Heart left ventricle (tissue), 16 donors: ENCODE data around the gene ISLR2. TPM values are rescaled to one million over a fixed set of nuclear protein-coding genes. Genes with fewer than 3 reads are reported as not detected.

Experiments
- ATAC-seq, 4 donors: fragments of 200-7000 bp; cut with Tn5 transposase; one replicate each; pipeline ENCODE4 v1.9.1; 2020 to 2022; ENCODE audit warnings: moderate library complexity in 4 of 4, mild to moderate bottlenecking in 3 of 4, moderate number of reproducible peaks in 1 of 4
- DNase-seq, 5 donors: peaks; one replicate each; pipeline ENCODE4 v3.0.0-alpha.2; 2020
- H3K27ac ChIP-seq, 12 donors: fragments of 200-600 bp; sonication (generic) in 4 of 12; one replicate each; pipeline versions ENCODE4 v1.5.0 to v1.8.0; 2016 to 2022; ENCODE audit warnings: mild to moderate bottlenecking in 2 of 12
- H3K27me3 ChIP-seq, 9 donors: fragments of 200-600 bp; sonication (generic) in 2 of 9; one replicate each; pipeline versions ENCODE4 v1.5.1 to v1.8.0; 2016 to 2022; ENCODE audit warnings: mild to moderate bottlenecking in 3 of 9
- H3K36me3 ChIP-seq, 9 donors: fragments of 200-600 bp; sonication (generic) in 2 of 9; one replicate each; pipeline versions ENCODE4 v1.5.0 to v1.8.0; 2018 to 2022; ENCODE audit warnings: mild to moderate bottlenecking in 2 of 9
- H3K4me1 ChIP-seq, 12 donors: fragments of 200-600 bp; sonication (generic) in 4 of 12; one replicate each; pipeline versions ENCODE4 v1.5.0 to v1.8.0; 2016 to 2022; ENCODE audit warnings: mild to moderate bottlenecking in 3 of 12
- H3K4me3 ChIP-seq, 12 donors: fragments of 200-600 bp; sonication (generic) in 4 of 12; one replicate each; pipeline versions ENCODE4 v1.5.0 to v1.8.0; 2017 to 2022; ENCODE audit warnings: mild to moderate bottlenecking in 9 of 12, moderate library complexity in 4 of 12
- H3K9me3 ChIP-seq, 12 donors: fragments of 200-600 bp; sonication (generic) in 4 of 12; one replicate each; pipeline versions ENCODE4 v1.5.0 to v1.8.0; 2016 to 2022; ENCODE audit warnings: mild to moderate bottlenecking in 1 of 12
- POLR2A ChIP-seq, 2 donors: fragments of 450-650 bp; IDR thresholded peaks; one replicate each; pipeline ENCODE4 v1.6.1; 2017; ENCODE audit warnings: antibody characterized with exemption in 2 of 2, mild to moderate bottlenecking in 2 of 2, moderate library complexity in 2 of 2
- WGBS, 4 donors: extraction: QIAGEN DNeasy Blood & Tissue Kit in 2 of 4; methylation state at CpG; one replicate each; pipeline versions ENCODE4 v1.1.5 to v1.1.7; 2013 to 2018; 5-methylcytosine and 5-hydroxymethylcytosine counted together
- intact Hi-C, 10 donors: fragments of 100-400 bp; cut with DNase I; formaldehyde crosslinking; loops; one replicate each; pipeline versions ENCODE4 v1.11.1 to v1.14.2; 2022
- polyA plus RNA-seq, 2 donors: library from polyadenylated mRNA; stranded (reverse); fragments of 200-250 nt; gene quantifications; one replicate each; pipeline ENCODE4 v1.2.3, GENCODE V29; 2013
- total RNA-seq, 9 donors: library from RNA; depleted of rRNA in 2 of 9; stranded (reverse); fragments of >200 nt in 2 of 9; fragmentation: NEBNext Ultra II Directional in 3 of 9; extraction: Animal tissue kit (Norgen Biotek cat#: 25700) in 3 of 9; gene quantifications; one replicate each; pipeline versions ENCODE4 v1.1.0 to v1.2.4, GENCODE V29; 2016 to 2023
- TF ChIP-seq, protein P1 (sequence below), 12 donors: fragments of 200-600 bp; sonication (generic) in 4 of 12; IDR thresholded peaks; one replicate each; pipeline versions ENCODE4 v1.5.0 to v1.8.0; 2018 to 2022; ENCODE audit warnings: antibody characterized with exemption in 12 of 12, mild to moderate bottlenecking in 5 of 12
- donor health status: ischemic (EF 13 %, LVEDD 7.1; RV severe dilation, severe dysfunction).
- donor health status: healthy with polysubstance abuse.
- donor health status: DM: no; HTN: yes; CAD: no.
- donor health status: DM: no; HTN: no; CAD: no.
- donor health status: ischemic (EF 25% LVEDD 6.9; RV normal size, moderate dysfunction).
- donor health status: ischemic (EF 25% LVEDD 5.7; RV mildly dilated, moderate dysfunction).
- donor health status: healthy.
- donor health status: DM: yes; HTN: yes; CAD: no.
- donor health status: ischemic (EF 35%, LVEDD 5.7; RV mildly dilated, moderate dysfunction).
- donor health status: nonischemic (EF 11% LVEDD 7.7; RV severe dilation, severe dysfunction).
- donor health status: DM: yes; HTN: yes; CAD: no.
- donor health status: PGD.
- donor health status: ischemic (EF 29% LVEDD 5.4; RV normal size, mild dysfunction).
- donor health status: nonischemic (EF 23%, LVEDD 6.1; RV moderate dilation, normal function).

The ISLR2 gene
- total and polyA plus RNA-seq, 11 donors, result 1.6 to 9.0 (median 3.1) TPM

DNA sequence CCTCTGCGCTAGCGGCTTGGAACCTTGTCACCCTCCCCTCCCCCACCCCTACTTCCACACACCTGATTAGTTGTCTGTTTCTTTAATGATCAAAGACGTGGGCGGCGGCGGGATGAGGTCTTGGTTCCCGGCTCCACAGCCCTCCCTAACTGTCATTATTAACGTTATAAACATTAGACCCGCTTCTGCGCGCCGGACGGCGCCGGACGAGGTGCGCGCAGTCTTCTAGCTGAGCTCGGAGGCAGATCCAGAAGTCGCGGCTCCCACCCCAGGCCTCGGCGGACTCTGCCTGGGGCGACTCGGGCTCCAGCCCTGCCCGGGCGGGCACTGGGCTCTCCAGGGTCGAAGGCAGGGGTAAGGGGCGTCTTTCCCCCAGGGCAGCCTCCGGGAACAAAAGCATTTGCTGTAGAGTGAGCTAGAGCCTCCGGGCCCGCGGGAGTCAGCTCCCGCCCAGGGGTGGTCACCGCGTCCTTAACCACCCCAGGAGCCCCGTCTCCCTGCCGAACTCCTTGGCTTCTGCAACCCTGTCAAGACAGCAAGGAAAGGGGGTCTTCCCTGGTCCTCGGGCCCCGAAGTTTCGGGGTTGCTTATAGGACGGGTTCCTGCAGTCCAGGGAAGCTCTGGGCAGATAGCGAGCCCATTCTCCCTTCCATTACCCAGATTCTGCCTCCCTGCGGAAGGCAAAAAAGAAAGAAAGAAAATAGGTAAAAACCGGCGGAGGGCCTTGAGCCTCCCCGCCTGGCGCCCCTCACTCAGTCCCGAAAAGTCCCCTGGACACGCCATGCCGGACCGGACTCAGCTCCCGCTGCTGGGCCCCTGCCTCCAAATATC lies 2.2 kb upstream of the ISLR2 start:
- Histone ChIP-seq H3K36me3 (peaks cover 0 to 6% (median 0%) of the 10 kb centered on the region in 9 donors), H3K27me3 (peaks cover 12 to 84% (median 56%) of the 10 kb centered on the region in 9 donors), H3K4me1 (peaks cover 0 to 50% (median 22%) of the 10 kb centered on the region in 12 donors), H3K4me3 (peak overlapping the region; percentile 13 to 64 (median 50)), H3K9me3 (no peaks in the 10 kb centered on the region), H3K27ac (peak overlapping the region in 10 of 12 donors; percentile 47 to 88 (median 76))
- TF ChIP-seq, protein P1, sequence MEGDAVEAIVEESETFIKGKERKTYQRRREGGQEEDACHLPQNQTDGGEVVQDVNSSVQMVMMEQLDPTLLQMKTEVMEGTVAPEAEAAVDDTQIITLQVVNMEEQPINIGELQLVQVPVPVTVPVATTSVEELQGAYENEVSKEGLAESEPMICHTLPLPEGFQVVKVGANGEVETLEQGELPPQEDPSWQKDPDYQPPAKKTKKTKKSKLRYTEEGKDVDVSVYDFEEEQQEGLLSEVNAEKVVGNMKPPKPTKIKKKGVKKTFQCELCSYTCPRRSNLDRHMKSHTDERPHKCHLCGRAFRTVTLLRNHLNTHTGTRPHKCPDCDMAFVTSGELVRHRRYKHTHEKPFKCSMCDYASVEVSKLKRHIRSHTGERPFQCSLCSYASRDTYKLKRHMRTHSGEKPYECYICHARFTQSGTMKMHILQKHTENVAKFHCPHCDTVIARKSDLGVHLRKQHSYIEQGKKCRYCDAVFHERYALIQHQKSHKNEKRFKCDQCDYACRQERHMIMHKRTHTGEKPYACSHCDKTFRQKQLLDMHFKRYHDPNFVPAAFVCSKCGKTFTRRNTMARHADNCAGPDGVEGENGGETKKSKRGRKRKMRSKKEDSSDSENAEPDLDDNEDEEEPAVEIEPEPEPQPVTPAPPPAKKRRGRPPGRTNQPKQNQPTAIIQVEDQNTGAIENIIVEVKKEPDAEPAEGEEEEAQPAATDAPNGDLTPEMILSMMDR (IDR thresholded peaks at IDR 0.05), result no peak
- TF ChIP-seq POLR2A (IDR thresholded peaks at IDR 0.05), result no peak
- ATAC-seq (peak; percentile 21 to 51 (median 42)), DNase-seq (peak in 3 of 5 donors; percentile 42 to 65 (median 46))
- intact Hi-C loops, result loop anchor here (1.0 to 10.0 kb wide), 14 partner anchors 53 to 1147 kb away; no protein-coding TSS in a partner anchor
- WGBS, 4 donors, result 4 to 10% (median 7%) methylated on average over 19 to 53 of the region's 53 CpGs

DNA sequence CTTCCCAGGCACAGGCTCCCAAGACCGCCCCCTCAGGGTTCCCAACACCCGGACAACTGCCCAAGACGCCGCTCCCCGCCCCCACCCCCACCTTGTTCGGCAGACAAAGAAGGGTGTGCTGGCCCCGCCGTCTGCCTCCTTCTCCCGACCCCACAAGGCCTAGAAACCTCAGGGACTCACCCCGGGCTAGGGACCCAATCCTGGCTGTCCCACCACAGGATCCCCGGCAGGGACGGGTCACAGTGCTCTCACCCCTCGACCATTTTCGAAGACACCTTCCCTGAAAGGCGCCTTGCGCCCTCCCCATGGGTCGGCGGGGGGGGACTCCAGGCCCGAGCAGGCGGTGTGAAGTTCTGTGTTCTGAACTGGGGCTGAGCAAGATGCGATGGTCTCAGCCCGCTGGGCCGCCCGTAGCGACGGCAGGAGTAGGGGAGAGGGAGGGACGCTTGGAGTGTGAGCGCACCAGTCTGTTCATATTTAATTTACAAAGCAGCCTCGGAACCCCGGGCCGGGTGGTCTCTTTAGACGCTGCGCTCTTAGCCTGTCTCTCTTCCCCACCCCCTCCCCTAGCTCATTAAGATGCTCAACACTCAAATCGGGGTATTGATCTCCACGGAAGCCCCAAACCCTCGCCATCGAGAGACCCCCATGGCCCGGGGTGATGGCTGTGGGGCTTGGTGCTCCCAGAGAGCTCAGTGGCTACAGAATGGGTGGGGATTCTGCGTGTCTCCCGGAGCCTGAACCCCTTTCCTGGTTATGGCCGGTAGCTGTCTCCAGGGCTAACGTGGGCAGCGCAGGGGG lies 1.4 kb upstream of the ISLR2 start:
- H3K4me3 ChIP-seq, result peak overlapping the region; percentile 13 to 64 (median 50)
- no peak for TF ChIP-seq POLR2A (IDR thresholded peaks at IDR 0.05)
- TF ChIP-seq, protein P1 (IDR thresholded peaks at IDR 0.05), result no peak
- DNase-seq (peak in 2 of 5 donors; percentile 34 to 67), ATAC-seq (peak in 1 of 4 donors; percentile 18)
- peaks cover 12 to 84% (median 64%) of the 10 kb centered on the region in 9 donors for H3K27me3 ChIP-seq
- H3K36me3 ChIP-seq, result peaks cover 0 to 11% (median 0%) of the 10 kb centered on the region in 9 donors
- peaks cover 0 to 56% (median 22%) of the 10 kb centered on the region in 12 donors for H3K4me1 ChIP-seq
- peak overlapping the region in 10 of 12 donors; percentile 47 to 88 (median 76) for H3K27ac ChIP-seq
- H3K9me3 ChIP-seq, result no peaks in the 10 kb centered on the region
- intact Hi-C loops, result loop anchor here (1.0 to 10.0 kb wide), 10 partner anchors 52 to 1146 kb away; no protein-coding TSS in a partner anchor
- WGBS, 4 donors, result 3 to 8% (median 5%) methylated on average over 36 to 43 of the region's 43 CpGs

DNA sequence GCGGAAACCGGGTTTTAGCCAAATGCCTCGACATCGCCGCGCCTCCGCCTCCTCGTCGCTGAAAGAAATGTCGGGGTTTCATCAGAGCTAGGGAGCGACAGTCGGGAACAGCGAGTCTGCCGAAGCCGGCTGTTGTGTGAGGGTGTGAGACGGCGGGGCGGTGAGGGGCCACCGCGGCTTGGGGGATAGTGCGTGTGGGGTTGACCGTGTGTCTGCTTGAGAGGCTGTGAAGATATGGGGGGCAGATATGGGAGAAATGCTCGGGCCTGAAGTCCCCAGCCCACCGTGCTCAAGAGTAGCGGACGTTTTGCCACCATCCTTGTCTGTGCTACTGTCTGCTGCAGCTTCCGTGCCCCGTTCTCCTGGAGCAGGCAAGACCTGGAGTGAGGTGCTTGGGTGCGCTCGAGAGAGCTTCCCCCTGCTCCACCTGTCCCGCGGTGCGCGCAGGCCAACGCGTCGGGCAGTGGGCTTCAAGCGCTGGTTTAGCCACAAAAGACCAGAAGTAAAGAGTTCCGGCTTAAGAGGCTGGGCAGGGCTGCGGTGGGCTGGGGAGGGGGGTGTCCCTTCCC lies 716 bp upstream of the ISLR2 start:
- Histone ChIP-seq H3K4me3 (peak overlapping the region; percentile 13 to 64 (median 50)), H3K4me1 (peaks cover 0 to 63% (median 24%) of the 10 kb centered on the region in 12 donors), H3K36me3 (peaks cover 0 to 15% (median 0%) of the 10 kb centered on the region in 9 donors), H3K9me3 (no peaks in the 10 kb centered on the region), H3K27me3 (peaks cover 10 to 84% (median 71%) of the 10 kb centered on the region in 9 donors), H3K27ac (peak overlapping the region in 10 of 12 donors; percentile 47 to 88 (median 76))
- WGBS, 4 donors, result 0 to 3% (median 2%) methylated on average over 3 to 40 of the region's 40 CpGs
- DNase-seq (no peak), ATAC-seq (no peak)
- intact Hi-C loops, result loop anchor here (2.0 to 10.0 kb wide), 10 partner anchors 51 to 1145 kb away; no protein-coding TSS in a partner anchor
- no peak for TF ChIP-seq POLR2A (IDR thresholded peaks at IDR 0.05)
- TF ChIP-seq, protein P1 (IDR thresholded peaks at IDR 0.05), result no peak
